OCI-LY7 (cell line): ENCODE measurements around the gene TUBGCP6.

Experiments used
- CTCF ChIP-seq: fragments of 200-600 bp; sonication (generic); conservative IDR thresholded peaks from 2 replicates; pipeline ENCODE4 v1.5.1; 2014; ENCODE audit warnings: mild to moderate bottlenecking, antibody characterized with exemption, low read length, moderate library complexity, mixed read lengths
- EZH2phosphoT487 ChIP-seq: fragments of 200-600 bp; sonication (generic); IDR thresholded peaks from 2 replicates; pipeline ENCODE4 v1.6.1; 2018; ENCODE audit warnings: low read depth, borderline replicate concordance, mild to moderate bottlenecking, mixed run types, antibody characterized with exemption, low read length, moderate library complexity, mixed read lengths

DNA sequence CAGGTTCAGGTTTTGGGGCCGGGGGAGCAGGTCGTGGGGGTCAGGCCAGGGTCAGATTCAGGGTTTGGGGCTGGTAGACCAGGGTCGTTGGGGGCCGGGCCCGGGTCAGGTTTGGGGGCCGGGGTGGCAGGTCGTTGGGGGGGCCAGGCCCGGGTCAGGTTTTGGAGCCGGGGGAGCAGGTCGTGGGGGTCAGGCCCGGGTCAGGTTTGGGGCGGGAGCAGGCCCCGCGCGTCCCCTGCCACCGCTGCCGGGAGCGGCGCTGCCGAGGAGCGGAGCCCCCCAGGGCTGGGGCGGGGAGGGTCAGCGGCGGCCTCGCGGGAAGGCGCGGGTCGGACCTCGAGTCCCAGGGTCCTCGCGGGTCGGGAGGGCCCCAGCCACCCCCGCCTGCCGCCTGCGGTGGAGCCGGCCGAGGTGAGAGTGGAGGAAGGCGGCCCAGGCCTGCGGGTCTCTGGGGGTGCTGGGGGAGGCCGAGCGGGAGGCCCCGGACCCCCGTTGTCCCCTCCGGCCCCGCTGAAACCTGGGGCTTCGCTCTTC is 58.6 kb downstream of the TUBGCP6 start:
- TF ChIP-seq EZH2phosphoT487 (no peak), CTCF (no peak)
